Upper lobe of right lung (tissue), 1 donor: ENCODE measurements around the gene NEB. TPM values are rescaled to one million over a fixed set of nuclear protein-coding genes. Genes with fewer than 3 reads are reported as not detected.
"Not testable (repeated sequence)": the region's sequence is repeated elsewhere in the genome, so short reads cannot be mapped to it uniquely, and the experiment has no call there.

ENCODE experiments used
- ATAC-seq: fragments of 200-7000 bp; cut with Tn5 transposase; one replicate; pipeline ENCODE4 v1.9.1; 2020; ENCODE audit warnings: mild to moderate bottlenecking, moderate library complexity
- DNase-seq: peaks from one replicate; pipeline ENCODE4 v3.0.0-alpha.2; 2020
- H3K27ac ChIP-seq: fragments of 200-600 bp; one replicate; pipeline ENCODE4 v1.8.0; 2022
- H3K27me3 ChIP-seq: fragments of 200-600 bp; one replicate; pipeline ENCODE4 v1.8.0; 2022; ENCODE audit warnings: mild to moderate bottlenecking
- H3K36me3 ChIP-seq: fragments of 200-600 bp; one replicate; pipeline ENCODE4 v1.8.0; 2022
- H3K4me1 ChIP-seq: fragments of 200-600 bp; one replicate; pipeline ENCODE4 v1.8.0; 2022
- H3K4me3 ChIP-seq: fragments of 200-600 bp; one replicate; pipeline ENCODE4 v1.8.0; 2022; ENCODE audit warnings: mild to moderate bottlenecking
- H3K9me3 ChIP-seq: fragments of 200-600 bp; one replicate; pipeline ENCODE4 v1.8.0; 2022
- intact Hi-C: fragments of 100-400 bp; cut with DNase I; formaldehyde crosslinking; loops from one replicate; pipeline ENCODE4 v1.11.0; 2022
- total RNA-seq: library from RNA; stranded (reverse); fragmentation: NEBNext Ultra II Directional; extraction: Animal tissue kit (Norgen Biotek cat#: 25700); gene quantifications from one replicate; pipeline ENCODE4 v1.2.1, GENCODE V29; 2021
- TF ChIP-seq, protein P1 (sequence below): fragments of 200-600 bp; IDR thresholded peaks from one replicate; pipeline ENCODE4 v1.8.0; 2022; ENCODE audit warnings: antibody characterized with exemption
- donor health status: DM: no; HTN: yes; CAD: no; lungs with severe emphysema.

The NEB gene
- total RNA-seq, 1 donor from 2014 or later: 1.9 TPM

GRCh38 chr2:151654891-151655290 lies 79.4 kb downstream of the NEB start:
- Histone ChIP-seq H3K4me1 (no peaks in the 10 kb centered on the region), H3K9me3 (no peaks in the 10 kb centered on the region), H3K27me3 (no peaks in the 10 kb centered on the region), H3K4me3 (no peak overlapping the region), H3K36me3 (no peaks in the 10 kb centered on the region), H3K27ac (no peak overlapping the region)
- TF ChIP-seq, protein P1, sequence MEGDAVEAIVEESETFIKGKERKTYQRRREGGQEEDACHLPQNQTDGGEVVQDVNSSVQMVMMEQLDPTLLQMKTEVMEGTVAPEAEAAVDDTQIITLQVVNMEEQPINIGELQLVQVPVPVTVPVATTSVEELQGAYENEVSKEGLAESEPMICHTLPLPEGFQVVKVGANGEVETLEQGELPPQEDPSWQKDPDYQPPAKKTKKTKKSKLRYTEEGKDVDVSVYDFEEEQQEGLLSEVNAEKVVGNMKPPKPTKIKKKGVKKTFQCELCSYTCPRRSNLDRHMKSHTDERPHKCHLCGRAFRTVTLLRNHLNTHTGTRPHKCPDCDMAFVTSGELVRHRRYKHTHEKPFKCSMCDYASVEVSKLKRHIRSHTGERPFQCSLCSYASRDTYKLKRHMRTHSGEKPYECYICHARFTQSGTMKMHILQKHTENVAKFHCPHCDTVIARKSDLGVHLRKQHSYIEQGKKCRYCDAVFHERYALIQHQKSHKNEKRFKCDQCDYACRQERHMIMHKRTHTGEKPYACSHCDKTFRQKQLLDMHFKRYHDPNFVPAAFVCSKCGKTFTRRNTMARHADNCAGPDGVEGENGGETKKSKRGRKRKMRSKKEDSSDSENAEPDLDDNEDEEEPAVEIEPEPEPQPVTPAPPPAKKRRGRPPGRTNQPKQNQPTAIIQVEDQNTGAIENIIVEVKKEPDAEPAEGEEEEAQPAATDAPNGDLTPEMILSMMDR: no peak
- DNase-seq (no peak), ATAC-seq (no peak)
- intact Hi-C loops: no loop called here

DNA sequence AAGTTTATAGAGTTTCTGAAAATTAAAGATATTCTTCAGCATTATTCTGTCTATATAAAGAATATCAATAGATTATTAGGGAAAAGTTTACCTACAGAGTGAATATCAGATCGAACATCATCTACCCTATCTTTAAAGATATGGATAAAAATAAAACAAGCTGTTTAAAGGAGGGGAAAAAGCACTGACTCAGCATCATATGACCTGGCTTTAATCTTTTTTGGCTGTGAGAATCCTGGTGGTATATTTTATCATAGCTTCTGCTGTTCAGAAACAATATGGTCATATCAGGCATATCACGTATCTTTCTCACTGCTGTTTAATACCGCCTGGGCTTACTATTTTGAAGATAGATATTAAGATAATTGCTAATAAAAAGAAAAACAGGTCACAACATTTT lies 80.2 kb downstream of the NEB start:
- H3K36me3 ChIP-seq: no peaks in the 10 kb centered on the region
- DNase-seq: no peak
- intact Hi-C loops: no loop called here
- H3K4me1 ChIP-seq: no peaks in the 10 kb centered on the region
- H3K9me3 ChIP-seq: no peaks in the 10 kb centered on the region
- no peak overlapping the region for H3K4me3 ChIP-seq
- H3K27me3 ChIP-seq: no peaks in the 10 kb centered on the region
- TF ChIP-seq, protein P1: no peak
- ATAC-seq: no peak
- H3K27ac ChIP-seq: no peak overlapping the region

GRCh38 chr2:151651274-151651673 lies 83.0 kb downstream of the NEB start:
- H3K9me3 ChIP-seq: no peaks in the 10 kb centered on the region
- TF ChIP-seq, protein P1: no peak
- H3K4me3 ChIP-seq: no peak overlapping the region
- H3K27ac ChIP-seq: no peak overlapping the region
- no peaks in the 10 kb centered on the region for H3K27me3 ChIP-seq
- no peaks in the 10 kb centered on the region for H3K36me3 ChIP-seq
- ATAC-seq (no peak), DNase-seq (no peak)
- intact Hi-C loops: no loop called here
- H3K4me1 ChIP-seq: no peaks in the 10 kb centered on the region

GRCh38 chr2:151650456-151650855 lies 83.8 kb downstream of the NEB start:
- H3K36me3 ChIP-seq: no peaks in the 10 kb centered on the region
- no peaks in the 10 kb centered on the region for H3K9me3 ChIP-seq
- intact Hi-C loops: no loop called here
- no peak for DNase-seq
- no peak overlapping the region for H3K27ac ChIP-seq
- no peak overlapping the region for H3K4me3 ChIP-seq
- TF ChIP-seq, protein P1: no peak
- ATAC-seq: no peak
- H3K27me3 ChIP-seq: no peaks in the 10 kb centered on the region
- H3K4me1 ChIP-seq: no peaks in the 10 kb centered on the region

DNA sequence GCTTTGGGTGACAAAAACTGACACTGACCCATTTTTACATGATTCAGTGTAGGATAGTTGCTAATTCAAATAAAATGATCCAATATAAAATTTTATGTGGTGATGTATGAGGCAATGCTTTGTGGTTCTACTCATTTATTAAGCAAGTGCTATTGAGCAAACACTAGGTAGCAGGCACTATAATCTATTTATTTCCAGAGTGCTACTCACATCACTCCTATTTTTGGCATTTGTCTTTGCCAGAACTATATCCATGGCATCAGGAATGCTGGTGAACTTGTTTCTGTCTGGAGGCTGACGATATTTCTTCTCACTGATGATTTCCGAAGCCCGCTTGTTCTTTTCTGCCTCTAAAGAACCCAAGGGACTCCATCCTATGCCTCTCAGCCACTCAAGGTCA lies 84.3 kb downstream of the NEB start:
- no peak overlapping the region for H3K4me3 ChIP-seq
- TF ChIP-seq, protein P1: no peak
- DNase-seq (no peak), ATAC-seq (no peak)
- no peaks in the 10 kb centered on the region for H3K36me3 ChIP-seq
- no peak overlapping the region for H3K27ac ChIP-seq
- H3K4me1 ChIP-seq: no peaks in the 10 kb centered on the region
- H3K9me3 ChIP-seq: no peaks in the 10 kb centered on the region
- no peaks in the 10 kb centered on the region for H3K27me3 ChIP-seq
- intact Hi-C loops: no loop called here

GRCh38 chr2:151649400-151649799 lies 84.9 kb downstream of the NEB start:
- Histone ChIP-seq H3K9me3 (no peaks in the 10 kb centered on the region), H3K27me3 (no peaks in the 10 kb centered on the region), H3K4me3 (no peak overlapping the region), H3K4me1 (no peaks in the 10 kb centered on the region), H3K36me3 (no peaks in the 10 kb centered on the region), H3K27ac (no peak overlapping the region)
- intact Hi-C loops: no loop called here
- DNase-seq: no peak
- TF ChIP-seq, protein P1: no peak
- ATAC-seq: no peak

DNA sequence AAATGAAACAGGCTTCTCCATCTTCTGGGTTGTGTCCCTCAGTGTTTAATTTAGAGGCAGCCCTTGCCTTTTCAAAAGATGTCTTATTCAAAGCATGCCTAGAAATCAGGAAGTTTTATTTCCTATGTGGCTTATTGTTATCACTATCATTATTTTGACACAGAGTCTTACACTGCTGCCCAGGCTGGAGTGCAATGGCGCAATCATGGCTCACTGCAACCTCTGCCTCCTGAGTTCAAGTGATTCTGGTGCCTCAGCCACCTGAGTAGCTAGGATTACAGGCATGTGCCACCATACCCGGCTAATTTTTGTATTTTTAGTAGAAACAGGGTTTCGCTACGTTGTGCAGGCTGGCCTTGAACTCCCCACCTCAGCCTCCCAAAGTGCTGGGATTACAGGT lies 87.8 kb downstream of the NEB start:
- H3K27me3 ChIP-seq, ATAC-seq, H3K36me3 ChIP-seq, H3K4me3 ChIP-seq, H3K4me1 ChIP-seq, H3K9me3 ChIP-seq, H3K27ac ChIP-seq, DNase-seq, intact Hi-C loops: not testable (repeated sequence)
